Skeletal muscle satellite cell (primary cell): ENCODE data around the gene HOXA3.

Experiments
- H3K27me3 ChIP-seq: 2 replicates; pipeline ENCODE4 v1.7.0; 2013; ENCODE audit warnings: low read length; ENCODE audit not compliant: control insufficient read depth, insufficient read depth
- H3K36me3 ChIP-seq: 2 replicates; pipeline ENCODE4 v1.7.0; 2013; ENCODE audit warnings: mild to moderate bottlenecking, control low read depth, low read length; ENCODE audit not compliant: insufficient read depth
- H3K4me1 ChIP-seq: 2 replicates; pipeline ENCODE4 v1.7.0; 2013; ENCODE audit warnings: low read length; ENCODE audit not compliant: control insufficient read depth, insufficient read depth
- H3K4me2 ChIP-seq: 2 replicates; pipeline ENCODE4 v1.7.0; 2013; ENCODE audit warnings: mild to moderate bottlenecking, low read length
- H3K4me3 ChIP-seq: 2 replicates; pipeline ENCODE4 v1.7.0; 2013; ENCODE audit warnings: low read length
- H3K9ac ChIP-seq: 2 replicates; pipeline ENCODE4 v1.7.0; 2013; ENCODE audit warnings: mild to moderate bottlenecking, low read depth, low read length, moderate library complexity
- H3K9me3 ChIP-seq: replicated peaks from 2 replicates; pipeline ENCODE4 v1.7.0; 2013; ENCODE audit warnings: mild to moderate bottlenecking, control low read depth, low read length

The HOXA3 gene

DNA sequence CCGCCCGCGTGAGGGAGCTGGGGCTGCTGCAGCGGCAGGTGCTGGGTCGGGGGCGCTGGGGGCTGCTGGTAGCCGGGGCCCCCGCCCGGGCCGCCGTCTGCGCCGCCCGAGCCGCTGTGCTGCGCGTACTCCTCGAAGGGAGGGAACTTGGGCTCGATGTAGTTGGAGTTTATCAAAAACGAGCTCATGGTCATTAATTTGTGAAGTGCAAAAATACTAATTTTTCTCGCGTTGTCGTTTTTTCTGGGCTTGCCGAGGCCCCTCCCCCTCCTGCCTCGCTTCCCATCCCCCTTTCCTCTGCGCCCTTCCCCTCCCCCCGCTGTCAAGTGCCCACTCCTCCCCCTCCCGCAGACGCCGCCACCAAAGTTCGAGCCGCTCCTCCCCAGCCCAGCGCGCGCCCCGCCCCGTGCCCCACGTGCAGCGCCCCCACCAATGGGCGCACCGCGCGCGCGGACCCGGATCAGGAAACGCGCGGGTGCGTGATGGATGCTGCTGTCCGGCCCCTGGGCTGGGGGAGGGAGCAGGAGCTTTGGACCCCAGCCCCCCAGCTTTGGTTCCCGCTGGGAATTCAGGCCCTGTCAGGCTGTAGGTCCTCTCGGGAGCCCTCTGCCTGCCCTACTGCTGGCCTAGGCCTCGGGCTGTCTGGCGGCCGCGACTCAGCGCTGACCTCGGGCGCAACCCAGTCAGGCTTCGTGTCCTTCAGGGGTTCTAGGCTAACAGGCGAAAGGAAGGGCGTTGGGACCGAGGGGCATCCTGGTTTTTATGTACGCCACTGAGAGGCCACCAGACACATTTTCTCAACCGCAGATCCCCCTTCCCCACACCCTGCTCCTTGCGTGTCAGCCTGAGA lies 21.6 kb downstream of the HOXA3 start, which contains the start of gene HOXA4:
HOXA4 (minus strand) TSS at position 218 of the 850 bp plus-strand sequence; CDS start at position 194, 24 bp downstream.
- peaks cover 6% of the 10 kb centered on the region for H3K36me3 ChIP-seq
- H3K4me3 ChIP-seq = peak within 1 kb of the TSS; percentile 91
- H3K4me2 ChIP-seq = peak within 1 kb of the TSS; percentile 95
- H3K4me1 ChIP-seq = peaks cover 37% of the 10 kb centered on the region
- H3K9ac ChIP-seq = peak within 1 kb of the TSS; percentile 93
- no peaks in the 10 kb centered on the region for H3K27me3 ChIP-seq
- no peaks in the 10 kb centered on the region for H3K9me3 ChIP-seq

DNA sequence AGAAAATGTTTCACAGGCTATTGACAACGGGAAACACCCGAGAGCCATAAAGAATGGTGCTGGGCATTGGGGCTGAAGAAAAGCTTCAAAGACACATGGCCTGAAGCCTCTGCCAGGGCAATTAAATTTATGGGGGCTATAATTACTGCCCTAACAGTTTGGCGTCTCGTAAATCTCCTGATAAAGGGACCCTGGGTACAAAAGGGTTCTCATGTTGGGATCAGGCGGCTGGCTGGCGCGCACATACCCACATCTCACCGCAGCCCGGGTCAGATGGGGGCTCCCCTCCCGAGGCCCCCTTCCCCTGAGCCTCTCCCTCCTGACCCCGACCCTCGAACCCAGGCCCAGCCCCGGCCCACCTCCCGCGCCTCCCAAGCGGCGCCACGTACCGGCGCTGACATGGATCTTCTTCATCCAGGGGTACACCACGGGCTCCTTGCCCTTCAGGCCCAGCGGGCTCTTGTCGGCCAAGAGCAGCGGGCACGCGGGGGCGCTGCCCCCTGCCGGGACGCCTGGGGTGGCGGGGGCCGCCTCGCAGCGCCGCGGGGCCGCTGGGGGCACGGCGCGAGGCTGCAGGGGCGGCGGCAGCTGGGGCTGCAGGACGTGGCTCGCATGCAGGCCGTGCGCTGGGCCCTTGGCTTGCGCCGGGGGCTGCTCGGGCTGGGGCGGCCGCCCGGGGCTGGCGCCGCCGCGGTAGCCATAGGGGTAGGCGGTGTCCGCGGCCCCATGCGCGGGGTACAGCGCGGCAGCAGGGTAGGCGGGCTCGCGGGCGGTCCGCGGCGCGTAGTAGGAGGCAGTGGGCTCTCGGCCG lies 22.4 kb downstream of the HOXA3 start:
- Histone ChIP-seq H3K36me3 (peaks cover 8% of the 10 kb centered on the region), H3K4me2 (peak overlapping the region; percentile 95), H3K4me1 (peaks cover 28% of the 10 kb centered on the region), H3K27me3 (no peaks in the 10 kb centered on the region), H3K4me3 (peak overlapping the region; percentile 91), H3K9ac (peak overlapping the region; percentile 80), H3K9me3 (no peaks in the 10 kb centered on the region)

DNA sequence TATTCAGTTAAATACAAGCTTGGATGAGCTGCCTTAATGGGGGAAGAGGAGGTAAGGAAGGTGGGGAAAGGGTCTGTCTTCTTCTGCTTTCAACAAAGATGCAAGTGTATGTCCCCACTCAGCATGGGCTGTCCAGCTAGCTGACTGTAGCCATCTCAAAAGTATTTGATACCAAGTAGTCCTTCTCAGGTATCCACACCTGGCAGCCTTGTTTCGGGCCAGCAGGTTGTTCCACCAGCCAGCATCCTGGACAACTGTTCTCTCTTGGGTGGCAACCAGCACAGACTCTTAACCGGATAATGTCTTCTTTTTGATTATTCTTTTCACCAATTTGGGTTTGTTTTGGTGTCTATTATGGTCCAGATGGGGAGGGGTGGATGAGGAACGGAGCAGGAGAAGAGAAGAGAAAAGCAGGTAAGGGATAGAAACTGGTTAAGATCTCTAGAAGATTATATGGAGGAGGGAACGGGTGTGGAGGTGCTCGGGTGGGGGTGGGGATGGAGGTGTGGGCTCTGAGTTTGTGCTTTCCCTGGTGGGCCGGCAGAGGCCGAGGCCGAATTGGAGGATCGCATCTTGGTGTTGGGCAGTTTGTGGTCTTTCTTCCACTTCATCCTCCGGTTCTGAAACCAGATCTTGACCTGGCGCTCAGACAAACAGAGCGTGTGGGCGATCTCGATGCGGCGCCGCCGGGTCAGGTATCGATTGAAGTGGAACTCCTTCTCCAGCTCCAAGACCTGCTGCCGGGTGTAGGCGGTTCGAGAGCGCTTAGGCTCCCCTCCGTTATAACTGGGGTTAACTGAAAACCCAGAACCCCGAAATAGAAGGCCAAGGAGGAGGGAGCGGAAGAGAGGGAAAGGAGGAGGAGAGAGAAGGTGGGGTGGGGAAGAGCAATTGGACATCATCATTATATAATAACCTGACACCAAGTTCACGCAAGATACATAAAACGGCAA lies 23.3 kb downstream of the HOXA3 start:
- H3K36me3 ChIP-seq = peaks cover 11% of the 10 kb centered on the region
- peak overlapping the region; percentile 91 for H3K4me3 ChIP-seq
- H3K4me2 ChIP-seq = peak overlapping the region; percentile 95
- H3K4me1 ChIP-seq = peaks cover 21% of the 10 kb centered on the region
- no peaks in the 10 kb centered on the region for H3K9me3 ChIP-seq
- H3K9ac ChIP-seq = peak overlapping the region; percentile 80
- no peaks in the 10 kb centered on the region for H3K27me3 ChIP-seq

DNA sequence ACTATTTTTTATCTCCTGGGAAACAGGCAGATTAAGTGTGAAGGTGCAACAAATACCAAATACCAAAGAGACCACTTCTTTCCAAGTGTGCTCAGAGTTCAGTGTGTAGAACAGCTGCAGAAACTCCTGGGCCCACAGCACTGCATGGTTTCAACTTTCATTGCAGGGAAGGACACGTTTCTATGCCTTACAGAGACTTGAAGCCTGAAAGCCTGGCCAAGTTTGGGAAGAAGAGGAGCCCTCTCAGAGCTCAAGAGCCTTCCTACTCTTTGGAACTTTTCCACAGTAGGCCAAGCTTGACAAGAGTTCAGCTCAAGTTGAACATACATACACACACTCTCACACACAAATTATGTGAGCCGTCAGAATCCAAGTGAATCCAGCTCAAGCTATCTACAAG lies 24.3 kb downstream of the HOXA3 start:
- peaks cover 16% of the 10 kb centered on the region for H3K4me1 ChIP-seq
- H3K9me3 ChIP-seq = no peaks in the 10 kb centered on the region
- no peaks in the 10 kb centered on the region for H3K27me3 ChIP-seq

DNA sequence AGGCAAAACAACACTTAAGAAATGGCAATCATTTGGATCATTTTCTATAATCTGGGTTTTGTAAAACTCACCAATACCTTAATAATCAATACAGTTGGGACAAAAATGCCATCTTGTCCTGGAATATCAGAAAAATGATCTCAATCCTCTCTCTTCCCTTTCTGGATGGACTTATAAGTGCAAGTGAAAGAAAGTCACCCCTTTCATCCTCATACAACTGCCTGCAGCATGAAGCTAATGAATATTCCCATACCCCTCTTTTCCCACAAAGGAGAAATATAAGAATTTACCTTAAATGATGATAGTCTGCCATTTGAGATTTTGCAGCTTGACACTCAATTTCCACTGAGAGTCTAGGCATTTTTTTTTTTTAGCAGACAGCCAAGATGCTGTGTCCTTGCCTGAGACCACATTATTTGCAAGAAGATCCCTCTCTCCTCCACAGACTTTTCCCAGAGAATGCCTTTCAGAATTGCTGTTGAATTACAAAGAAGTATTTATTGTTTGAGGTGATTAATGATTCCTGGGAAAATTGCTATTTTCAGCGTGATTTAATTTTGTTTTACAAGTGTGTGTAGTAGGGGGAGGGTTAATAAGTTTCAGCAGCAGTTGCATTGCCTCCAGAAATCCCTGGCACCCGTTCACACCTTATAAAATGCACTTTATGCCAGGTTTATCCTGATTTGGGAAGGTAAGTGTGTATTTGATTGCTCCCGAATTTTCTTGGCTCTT lies 25.6 kb downstream of the HOXA3 start:
- H3K4me1 ChIP-seq = peaks cover 16% of the 10 kb centered on the region
- H3K9me3 ChIP-seq = no peaks in the 10 kb centered on the region
- no peak overlapping the region for H3K4me3 ChIP-seq
- no peak overlapping the region for H3K9ac ChIP-seq
- no peaks in the 10 kb centered on the region for H3K27me3 ChIP-seq
- no peak overlapping the region for H3K4me2 ChIP-seq
- peaks cover 20% of the 10 kb centered on the region for H3K36me3 ChIP-seq

More for the DNA sequence above, 24.3 kb downstream of the HOXA3 start:
- Histone ChIP-seq H3K36me3 (peaks cover 11% of the 10 kb centered on the region), H3K9ac (no peak overlapping the region), H3K4me3 (no peak overlapping the region), H3K4me2 (no peak overlapping the region)

DNA sequence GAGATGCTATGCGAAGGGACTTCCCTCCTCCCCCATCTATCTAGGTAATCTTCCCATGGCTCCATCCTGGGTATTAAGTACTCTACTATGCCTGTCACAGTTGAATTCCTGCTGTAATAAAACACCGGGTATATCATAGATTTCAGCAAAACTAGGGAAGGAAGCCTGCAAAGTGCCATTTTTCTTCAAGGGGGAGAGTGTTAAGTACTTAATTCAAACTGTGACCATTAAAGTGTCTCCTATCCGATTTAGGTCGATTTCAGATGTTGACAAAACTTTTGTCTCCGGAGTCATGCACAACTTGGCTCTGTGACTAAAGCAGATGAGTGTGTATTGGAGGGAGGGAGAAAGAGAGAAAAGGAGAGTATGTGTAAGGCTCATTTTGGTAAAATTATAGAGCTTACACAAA lies 26.4 kb downstream of the HOXA3 start:
- Histone ChIP-seq H3K9ac (no peak overlapping the region), H3K4me2 (no peak overlapping the region), H3K4me1 (peaks cover 9% of the 10 kb centered on the region), H3K36me3 (peaks cover 20% of the 10 kb centered on the region), H3K9me3 (no peaks in the 10 kb centered on the region), H3K27me3 (no peaks in the 10 kb centered on the region), H3K4me3 (no peak overlapping the region)

DNA sequence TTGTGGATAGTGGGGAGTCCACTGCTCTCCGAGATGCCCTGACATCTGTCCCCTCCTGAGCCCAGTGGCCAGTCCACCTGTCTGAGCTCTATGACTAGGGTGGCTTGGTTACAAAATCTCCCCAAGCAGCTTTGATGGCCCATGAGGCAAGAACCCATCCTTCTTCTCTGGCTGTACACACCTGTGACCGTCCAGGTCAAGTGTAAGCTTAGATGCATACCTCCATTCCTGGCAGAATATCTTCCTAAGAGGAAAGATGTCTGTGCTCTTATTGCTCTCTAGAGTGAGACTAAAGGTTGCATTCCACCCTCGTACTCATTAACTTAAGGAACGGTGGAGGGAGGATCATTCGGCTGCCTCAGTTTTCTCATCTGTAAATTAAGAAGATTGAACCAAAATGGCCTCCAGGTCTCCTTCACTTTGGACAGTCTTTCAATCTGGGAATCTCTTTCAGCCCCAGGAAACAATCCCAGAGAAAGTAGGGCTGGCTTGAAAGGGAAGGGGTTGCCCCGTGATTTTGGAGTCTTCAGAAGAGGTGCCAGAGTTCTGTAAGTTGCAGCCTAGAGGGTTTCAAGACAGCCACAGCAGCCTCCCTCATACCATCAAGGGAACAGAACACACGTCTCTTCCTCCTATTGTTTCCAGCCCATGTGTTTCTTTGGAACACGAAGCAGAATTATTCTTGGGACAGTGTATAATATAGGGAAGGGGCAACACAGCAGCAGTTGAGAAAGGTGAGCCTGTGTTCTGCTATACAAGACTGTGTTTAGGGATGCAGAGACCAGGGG lies 27.3 kb downstream of the HOXA3 start:
- Histone ChIP-seq H3K4me3 (no peak overlapping the region), H3K27me3 (no peaks in the 10 kb centered on the region)

DNA sequence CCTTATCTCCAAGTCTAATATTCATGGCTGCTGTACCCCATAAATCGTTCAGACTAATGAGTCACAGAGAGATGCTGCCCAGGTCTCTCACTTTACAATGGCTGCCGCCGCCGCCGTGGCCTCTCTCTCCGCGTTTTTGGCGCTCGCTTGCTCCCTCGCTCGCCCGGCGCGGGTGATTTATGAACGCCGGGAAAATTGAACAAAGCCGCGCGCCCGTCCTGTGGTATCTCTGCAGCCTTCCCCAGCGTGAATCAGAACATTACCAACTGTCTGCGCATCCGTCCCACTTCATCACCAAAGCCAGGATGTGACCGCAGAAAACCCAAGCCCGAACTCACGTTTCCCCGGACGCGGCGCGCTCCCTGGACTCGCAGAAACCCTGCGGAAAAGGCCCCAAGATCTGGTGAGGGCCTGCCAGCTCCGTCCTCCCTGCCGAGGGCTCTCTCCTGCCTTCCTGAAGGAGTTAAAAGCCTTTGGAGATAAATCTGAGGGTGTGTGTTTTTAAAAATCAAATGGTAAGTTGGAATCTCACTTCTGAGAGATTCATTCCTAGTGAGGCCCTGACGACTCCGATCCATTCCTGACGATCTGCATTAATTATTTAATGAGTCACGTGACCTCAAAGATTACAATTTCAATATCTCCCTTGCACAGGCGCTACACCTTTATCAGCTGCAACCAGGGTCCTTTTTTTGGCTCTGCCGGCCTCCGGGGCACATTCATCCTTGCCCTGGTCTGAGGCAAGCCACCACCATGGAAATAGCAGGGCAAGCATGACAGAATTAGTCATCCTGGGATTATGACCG lies 28.1 kb downstream of the HOXA3 start:
- H3K4me3 ChIP-seq = no peak overlapping the region
- no peaks in the 10 kb centered on the region for H3K9me3 ChIP-seq
- peaks cover 1% of the 10 kb centered on the region for H3K4me1 ChIP-seq
- H3K9ac ChIP-seq = no peak overlapping the region
- H3K4me2 ChIP-seq = no peak overlapping the region
- H3K36me3 ChIP-seq = peaks cover 20% of the 10 kb centered on the region
- H3K27me3 ChIP-seq = no peaks in the 10 kb centered on the region

More for the DNA sequence above, 27.3 kb downstream of the HOXA3 start:
- Histone ChIP-seq H3K36me3 (peaks cover 20% of the 10 kb centered on the region), H3K4me1 (peaks cover 8% of the 10 kb centered on the region), H3K4me2 (no peak overlapping the region), H3K9me3 (no peaks in the 10 kb centered on the region), H3K9ac (no peak overlapping the region)

DNA sequence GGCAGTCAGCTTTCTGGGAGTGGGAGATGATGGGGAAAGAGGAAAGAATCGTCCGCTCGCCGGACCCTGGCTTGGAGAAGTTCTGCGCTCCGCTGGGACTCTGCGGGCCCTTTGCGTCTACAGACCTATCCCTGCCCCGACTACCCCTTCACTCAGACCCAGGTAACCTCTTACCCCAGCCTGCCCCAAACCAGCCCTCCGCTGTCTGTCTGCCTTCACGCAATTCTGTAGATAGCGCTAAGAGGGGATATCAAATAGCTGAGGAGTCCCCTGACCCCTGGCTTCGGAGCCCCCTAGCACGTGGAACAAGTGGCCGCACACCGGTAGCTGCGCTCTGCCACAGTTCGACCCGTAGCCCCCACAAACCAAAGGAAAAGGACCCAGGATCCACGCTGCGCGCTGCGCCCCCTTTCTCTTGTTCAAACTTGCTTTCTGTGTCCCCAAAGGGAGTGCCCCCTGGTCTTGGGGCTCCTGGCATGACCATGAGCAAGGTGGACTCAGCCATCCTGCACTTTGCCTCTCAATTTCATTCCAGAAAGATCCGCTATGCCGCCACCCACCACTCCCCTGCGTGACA lies 28.8 kb downstream of the HOXA3 start:
- Histone ChIP-seq H3K36me3 (peaks cover 13% of the 10 kb centered on the region), H3K9ac (no peak overlapping the region), H3K4me3 (no peak overlapping the region), H3K4me2 (no peak overlapping the region), H3K9me3 (no peaks in the 10 kb centered on the region), H3K4me1 (no peaks in the 10 kb centered on the region), H3K27me3 (no peaks in the 10 kb centered on the region)
